ENCODE data around the gene HUS1.
"Not testable (repeated sequence)": the region's sequence is repeated elsewhere in the genome, so short reads cannot be mapped to it uniquely, and the experiment has no call there.

HUS1 gene

GRCh38 chr7:47979145-47979831 lies at the start of gene HUS1:
Gene HUS1, minus strand, starts transcription at chr7:47979615. Its CDS starts 96 bp downstream, at chr7:47979519.
- peak; percentile 67 to 82 for DNase-seq (ENCODE audit: extremely low read depth in 1 of 2, low read depth in 1 of 2)

GRCh38 chr7:48028938-48029337 lies 49.5 kb upstream of the HUS1 start, which contains the start of gene SUN3:
Gene SUN3, minus strand, starts transcription at chr7:48029107. Its CDS starts 169 bp downstream, at chr7:48028938.
- no peak for DNase-seq (ENCODE audit: extremely low read depth in 1 of 2, low read depth in 1 of 2)

- DNase-seq (ENCODE audit: extremely low read depth in 1 of 2, low read depth in 1 of 2), result no peak
Observed at GRCh38 chr7:48025624-48026023, 46.2 kb upstream of the HUS1 start.

- no peak for DNase-seq (ENCODE audit: extremely low read depth in 1 of 2, low read depth in 1 of 2)
Observed at GRCh38 chr7:48017674-48018073, 38.3 kb upstream of the HUS1 start.

GRCh38 chr7:48016641-48017040 lies 37.2 kb upstream of the HUS1 start:
- no peak for DNase-seq (ENCODE audit: extremely low read depth in 1 of 2, low read depth in 1 of 2)

GRCh38 chr7:48011951-48012350 lies 32.5 kb upstream of the HUS1 start:
- no peak for DNase-seq (ENCODE audit: extremely low read depth in 1 of 2, low read depth in 1 of 2)

GRCh38 chr7:48011323-48011722 lies 31.9 kb upstream of the HUS1 start:
- no peak for DNase-seq (ENCODE audit: extremely low read depth in 1 of 2, low read depth in 1 of 2)

- no peak for DNase-seq (ENCODE audit: extremely low read depth in 1 of 2, low read depth in 1 of 2)
Observed at GRCh38 chr7:48009954-48010353, 30.5 kb upstream of the HUS1 start.

GRCh38 chr7:48009257-48009656 lies 29.8 kb upstream of the HUS1 start:
- no peak for DNase-seq (ENCODE audit: extremely low read depth in 1 of 2, low read depth in 1 of 2)

GRCh38 chr7:48006866-48007265 lies 27.5 kb upstream of the HUS1 start:
- DNase-seq (ENCODE audit: extremely low read depth in 1 of 2, low read depth in 1 of 2), result no peak

- DNase-seq (ENCODE audit: extremely low read depth in 1 of 2, low read depth in 1 of 2), result no peak
Observed at GRCh38 chr7:48004638-48005037, 25.2 kb upstream of the HUS1 start.

- no peak for DNase-seq (ENCODE audit: extremely low read depth in 1 of 2, low read depth in 1 of 2)
Observed at GRCh38 chr7:48004032-48004431, 24.6 kb upstream of the HUS1 start.

GRCh38 chr7:48000164-48000563 lies 20.7 kb upstream of the HUS1 start:
- DNase-seq (ENCODE audit: extremely low read depth in 1 of 2, low read depth in 1 of 2), result not testable (repeated sequence)

GRCh38 chr7:47999413-47999812 lies 20.0 kb upstream of the HUS1 start:
- DNase-seq (ENCODE audit: extremely low read depth in 1 of 2, low read depth in 1 of 2), result no peak

- DNase-seq (ENCODE audit: extremely low read depth in 1 of 2, low read depth in 1 of 2), result no peak
Observed at GRCh38 chr7:47992446-47992845, 13.0 kb upstream of the HUS1 start.

GRCh38 chr7:47991741-47992311 lies 12.4 kb upstream of the HUS1 start:
- peak; percentile 74 to 77 for DNase-seq (ENCODE audit: extremely low read depth in 1 of 2, low read depth in 1 of 2)

GRCh38 chr7:47991270-47991669 lies 11.9 kb upstream of the HUS1 start:
- no peak for DNase-seq (ENCODE audit: extremely low read depth in 1 of 2, low read depth in 1 of 2)

- no peak for DNase-seq (ENCODE audit: extremely low read depth in 1 of 2, low read depth in 1 of 2)
Observed at GRCh38 chr7:47990592-47990991, 11.2 kb upstream of the HUS1 start.

- DNase-seq (ENCODE audit: extremely low read depth in 1 of 2, low read depth in 1 of 2), result not testable (repeated sequence)
Observed at GRCh38 chr7:47989607-47990400, 10.4 kb upstream of the HUS1 start.

- DNase-seq (ENCODE audit: extremely low read depth in 1 of 2, low read depth in 1 of 2), result no peak
Observed at GRCh38 chr7:47988496-47989386, 9.3 kb upstream of the HUS1 start.

GRCh38 chr7:47982610-47983009 lies 3.2 kb upstream of the HUS1 start:
- DNase-seq (ENCODE audit: extremely low read depth in 1 of 2, low read depth in 1 of 2), result no peak

All from activated CD8-positive, alpha-beta memory T cell treated with anti-CD3 and anti-CD28 coated beads for 1 hour (primary cell).